Left ventricle myocardium inferior (tissue), 1 donor: ENCODE data around the gene CSNK1E. TPM values are rescaled to one million over a fixed set of nuclear protein-coding genes. Genes with fewer than 3 reads are reported as not detected.

Source experiments
- DNase-seq: peaks from one replicate; pipeline ENCODE4 v3.0.0-alpha.2; 2020
- H3K27ac ChIP-seq: fragments of 200-600 bp; replicated peaks from 2 replicates; pipeline ENCODE4 v1.8.0; 2021
- H3K27me3 ChIP-seq: fragments of 200-600 bp; 2 replicates; pipeline ENCODE4 v1.8.0; 2021; ENCODE audit warnings: low read depth
- H3K36me3 ChIP-seq: fragments of 200-600 bp; 2 replicates; pipeline ENCODE4 v1.8.0; 2021
- H3K4me1 ChIP-seq: fragments of 200-600 bp; 2 replicates; pipeline ENCODE4 v1.8.0; 2021
- H3K4me3 ChIP-seq: fragments of 200-600 bp; 2 replicates; pipeline ENCODE4 v1.8.0; 2021; ENCODE audit warnings: mild to moderate bottlenecking, moderate library complexity
- H3K9me3 ChIP-seq: fragments of 200-600 bp; replicated peaks from 2 replicates; pipeline ENCODE4 v1.8.0; 2021
- CTCF ChIP-seq: fragments of 200-600 bp; IDR thresholded peaks from 2 replicates; pipeline ENCODE4 v1.8.0; 2021; ENCODE audit warnings: antibody characterized with exemption, mild to moderate bottlenecking, borderline replicate concordance
- intact Hi-C: fragments of 100-400 bp; cut with micrococcal nuclease; formaldehyde crosslinking; loops from one replicate; pipeline ENCODE4 v1.11.0; 2022
- total RNA-seq: library from RNA; stranded (reverse); fragmentation: NEBNext Ultra II Directional; extraction: Animal tissue kit (Norgen Biotek cat#: 25700); gene quantifications from one replicate; pipeline ENCODE4 v1.2.1, GENCODE V29; 2021
- donor health status: DM: no; HTN: yes; CAD: no; lungs with severe emphysema.

CSNK1E gene
- total RNA-seq, 1 donor from 2014 or later, result 76.1 TPM

GRCh38 chr22:38295339-38295738 lies 21.9 kb downstream of the CSNK1E start:
- Histone ChIP-seq H3K9me3 (no peaks in the 10 kb centered on the region), H3K27ac (peak overlapping the region; percentile 74), H3K36me3 (peaks cover 91% of the 10 kb centered on the region), H3K4me1 (peaks cover 51% of the 10 kb centered on the region), H3K4me3 (no peak overlapping the region), H3K27me3 (no peaks in the 10 kb centered on the region)
- intact Hi-C loops, result no loop called here
- no peak for TF ChIP-seq CTCF
- DNase-seq, result no peak

DNA sequence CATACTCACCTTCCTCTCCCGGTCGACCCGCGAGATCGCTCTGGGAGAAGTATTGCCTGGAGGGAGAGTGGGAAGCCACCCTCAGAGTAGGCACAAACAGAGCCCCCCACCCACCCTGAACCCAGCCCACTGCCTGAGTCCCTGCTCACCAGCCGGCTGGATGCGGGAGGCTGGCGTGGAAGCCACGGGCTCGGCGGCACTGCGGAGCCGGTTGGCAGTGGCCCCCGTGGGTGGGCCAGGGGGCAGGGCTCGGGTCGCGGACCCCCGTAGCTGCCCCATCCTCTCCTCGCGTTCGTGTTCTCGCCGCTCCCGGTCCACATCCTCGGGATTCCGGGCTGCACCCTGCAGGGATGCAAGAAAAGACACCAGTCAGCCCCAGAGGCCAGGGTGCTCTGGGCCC lies 23.0 kb downstream of the CSNK1E start:
- Histone ChIP-seq H3K36me3 (peaks cover 91% of the 10 kb centered on the region), H3K27me3 (no peaks in the 10 kb centered on the region), H3K9me3 (no peaks in the 10 kb centered on the region), H3K4me3 (no peak overlapping the region), H3K4me1 (peaks cover 40% of the 10 kb centered on the region), H3K27ac (peak overlapping the region; percentile 74)
- DNase-seq, result no peak
- intact Hi-C loops, result no loop called here
- TF ChIP-seq CTCF, result no peak

DNA sequence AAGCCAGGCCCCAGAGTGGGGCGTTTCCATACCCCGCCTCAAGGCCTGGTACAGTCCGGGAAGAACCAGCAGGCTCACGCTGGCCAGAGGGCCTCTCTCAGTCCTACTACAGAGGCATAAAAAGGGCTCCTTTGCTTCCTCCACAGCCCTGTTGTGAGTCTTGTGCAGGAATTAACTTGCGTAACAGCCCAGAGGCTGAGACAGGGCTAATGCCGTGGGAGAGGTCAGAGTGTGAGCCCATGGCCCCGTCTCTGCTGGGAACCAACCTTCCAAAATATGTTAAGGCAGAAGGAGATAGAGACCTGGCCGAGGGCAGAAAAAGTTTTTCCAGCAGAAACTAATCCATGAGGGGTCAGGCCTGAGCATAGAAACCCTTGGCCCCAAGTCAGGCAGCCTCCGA lies 24.5 kb downstream of the CSNK1E start:
- Histone ChIP-seq H3K9me3 (no peaks in the 10 kb centered on the region), H3K4me3 (no peak overlapping the region), H3K27me3 (no peaks in the 10 kb centered on the region), H3K36me3 (peaks cover 84% of the 10 kb centered on the region), H3K27ac (peak overlapping the region; percentile 74), H3K4me1 (peaks cover 32% of the 10 kb centered on the region)
- intact Hi-C loops, result no loop called here
- no peak for DNase-seq
- no peak for TF ChIP-seq CTCF

GRCh38 chr22:38291201-38291777 lies 25.9 kb downstream of the CSNK1E start:
- no peak overlapping the region for H3K4me3 ChIP-seq
- intact Hi-C loops, result no loop called here
- no peaks in the 10 kb centered on the region for H3K9me3 ChIP-seq
- peaks cover 36% of the 10 kb centered on the region for H3K4me1 ChIP-seq
- TF ChIP-seq CTCF, result no peak
- peaks cover 70% of the 10 kb centered on the region for H3K36me3 ChIP-seq
- no peak for DNase-seq
- H3K27me3 ChIP-seq, result no peaks in the 10 kb centered on the region
- H3K27ac ChIP-seq, result peak overlapping the region; percentile 74

DNA sequence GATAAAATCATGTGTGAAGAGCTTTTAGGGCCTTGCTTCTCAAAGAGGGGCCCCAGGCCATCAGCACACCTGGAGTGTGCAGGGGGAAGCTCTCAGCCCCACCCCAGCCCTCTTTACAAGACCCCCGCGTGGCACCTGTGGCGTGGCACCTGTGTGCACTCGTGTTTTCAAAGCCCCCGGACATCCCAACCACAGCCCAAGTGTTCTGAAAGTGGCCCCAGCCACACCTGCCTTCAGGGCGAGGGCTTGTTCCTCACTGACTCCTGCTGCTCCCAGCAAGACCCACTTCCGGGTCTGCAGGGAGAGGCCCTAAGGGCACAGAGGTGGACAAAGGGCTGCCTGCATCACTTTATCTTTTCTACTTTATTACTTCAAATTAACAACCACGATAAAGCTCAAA lies 26.9 kb downstream of the CSNK1E start:
- no peak for TF ChIP-seq CTCF

More for the DNA sequence above, 26.9 kb downstream of the CSNK1E start:
- intact Hi-C loops, result no loop called here
- Histone ChIP-seq H3K27me3 (no peaks in the 10 kb centered on the region), H3K27ac (peak overlapping the region; percentile 74), H3K4me1 (peaks cover 30% of the 10 kb centered on the region), H3K4me3 (no peak overlapping the region), H3K9me3 (no peaks in the 10 kb centered on the region), H3K36me3 (peaks cover 61% of the 10 kb centered on the region)
- DNase-seq, result no peak
